Measurements from ENCODE around the gene TOMM20.

Gene TOMM20

GRCh38 chr1:235090406-235091069 is 38.1 kb downstream of the TOMM20 start:
- H3K4me3 ChIP-seq (ENCODE audit: low read length): no peak overlapping the region
- no peaks in the 10 kb centered on the region for H3F3A ChIP-seq (ENCODE audit: insufficient read depth, low read length)
- no peaks in the 10 kb centered on the region for H3K79me2 ChIP-seq (ENCODE audit: low read length)
- H3K27ac ChIP-seq (ENCODE audit: low read length): no peak overlapping the region
- H3K4me1 ChIP-seq (ENCODE audit: low read length): peaks cover 5% of the 10 kb centered on the region; the same call in 1 of the 2 replicates
- TF ChIP-seq EZH2 (optimal IDR thresholded peaks at IDR 0.05; ENCODE audit: low read depth, low read length) (no peak), EZH2phosphoT487 (IDR thresholded peaks at IDR 0.05; ENCODE audit: low read length) (no peak)
- TF ChIP-seq, protein P1, sequence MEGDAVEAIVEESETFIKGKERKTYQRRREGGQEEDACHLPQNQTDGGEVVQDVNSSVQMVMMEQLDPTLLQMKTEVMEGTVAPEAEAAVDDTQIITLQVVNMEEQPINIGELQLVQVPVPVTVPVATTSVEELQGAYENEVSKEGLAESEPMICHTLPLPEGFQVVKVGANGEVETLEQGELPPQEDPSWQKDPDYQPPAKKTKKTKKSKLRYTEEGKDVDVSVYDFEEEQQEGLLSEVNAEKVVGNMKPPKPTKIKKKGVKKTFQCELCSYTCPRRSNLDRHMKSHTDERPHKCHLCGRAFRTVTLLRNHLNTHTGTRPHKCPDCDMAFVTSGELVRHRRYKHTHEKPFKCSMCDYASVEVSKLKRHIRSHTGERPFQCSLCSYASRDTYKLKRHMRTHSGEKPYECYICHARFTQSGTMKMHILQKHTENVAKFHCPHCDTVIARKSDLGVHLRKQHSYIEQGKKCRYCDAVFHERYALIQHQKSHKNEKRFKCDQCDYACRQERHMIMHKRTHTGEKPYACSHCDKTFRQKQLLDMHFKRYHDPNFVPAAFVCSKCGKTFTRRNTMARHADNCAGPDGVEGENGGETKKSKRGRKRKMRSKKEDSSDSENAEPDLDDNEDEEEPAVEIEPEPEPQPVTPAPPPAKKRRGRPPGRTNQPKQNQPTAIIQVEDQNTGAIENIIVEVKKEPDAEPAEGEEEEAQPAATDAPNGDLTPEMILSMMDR (IDR thresholded peaks at IDR 0.05; ENCODE audit: low read length): no peak
- no peak overlapping the region for H3K9ac ChIP-seq (ENCODE audit: low read length)
- H3K36me3 ChIP-seq (replicated peaks; ENCODE audit: insufficient read depth, low read length): no peaks in the 10 kb centered on the region
- no peaks in the 10 kb centered on the region for H3K9me2 ChIP-seq (replicated peaks; ENCODE audit: insufficient read depth, low read length)
- H3K27me3 ChIP-seq (replicated peaks; ENCODE audit: insufficient read depth, low read length): no peaks in the 10 kb centered on the region
- no peaks in the 10 kb centered on the region for H4K20me1 ChIP-seq (ENCODE audit: insufficient read depth, low read length)
- no peaks in the 10 kb centered on the region for H3K9me3 ChIP-seq (replicated peaks; ENCODE audit: insufficient read depth, low read length)
- no peak overlapping the region for H2AFZ ChIP-seq (ENCODE audit: low read length)
- no peak for DNase-seq
- H3K4me2 ChIP-seq (ENCODE audit: low read depth, low read length): no peak overlapping the region

DNA sequence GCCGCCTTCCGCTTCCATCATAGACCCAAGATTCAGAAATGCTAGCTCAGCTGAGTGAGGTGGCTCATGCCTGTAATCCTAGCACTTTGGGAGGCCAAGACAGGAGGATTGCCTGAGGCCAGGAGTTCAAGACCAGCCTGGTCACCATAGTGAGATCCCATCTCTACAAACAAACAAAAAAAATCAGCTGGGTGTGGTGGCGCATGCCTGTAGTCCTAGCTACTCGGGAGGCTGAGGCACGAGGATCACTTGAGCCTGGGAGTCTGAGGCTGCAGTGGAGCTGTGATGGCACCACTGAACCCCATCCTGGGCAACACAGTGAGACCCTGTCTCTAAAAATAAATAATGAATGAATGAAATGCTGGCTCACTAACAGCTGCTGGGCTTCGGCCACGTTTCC is 39.7 kb downstream of the TOMM20 start:
- Histone ChIP-seq H3K4me3 (ENCODE audit: low read length) (no peak overlapping the region), H4K20me1 (ENCODE audit: insufficient read depth, low read length) (no peaks in the 10 kb centered on the region), H3F3A (ENCODE audit: insufficient read depth, low read length) (no peaks in the 10 kb centered on the region), H3K9ac (ENCODE audit: low read length) (no peak overlapping the region), H3K4me2 (ENCODE audit: low read depth, low read length) (no peak overlapping the region), H3K36me3 (replicated peaks; ENCODE audit: insufficient read depth, low read length) (no peaks in the 10 kb centered on the region), H3K9me3 (replicated peaks; ENCODE audit: insufficient read depth, low read length) (no peaks in the 10 kb centered on the region), H3K9me2 (replicated peaks; ENCODE audit: insufficient read depth, low read length) (no peaks in the 10 kb centered on the region), H2AFZ (ENCODE audit: low read length) (no peak overlapping the region), H3K27ac (ENCODE audit: low read length) (no peak overlapping the region), H3K27me3 (replicated peaks; ENCODE audit: insufficient read depth, low read length) (no peaks in the 10 kb centered on the region), H3K79me2 (ENCODE audit: low read length) (no peaks in the 10 kb centered on the region), H3K4me1 (ENCODE audit: low read length) (peaks cover 7% of the 10 kb centered on the region)
- DNase-seq: no peak
- TF ChIP-seq, protein P1 (IDR thresholded peaks at IDR 0.05; ENCODE audit: low read length): no peak
- no peak for TF ChIP-seq EZH2 (optimal IDR thresholded peaks at IDR 0.05; ENCODE audit: low read depth, low read length)
- TF ChIP-seq EZH2phosphoT487 (IDR thresholded peaks at IDR 0.05; ENCODE audit: low read length): no peak

DNA sequence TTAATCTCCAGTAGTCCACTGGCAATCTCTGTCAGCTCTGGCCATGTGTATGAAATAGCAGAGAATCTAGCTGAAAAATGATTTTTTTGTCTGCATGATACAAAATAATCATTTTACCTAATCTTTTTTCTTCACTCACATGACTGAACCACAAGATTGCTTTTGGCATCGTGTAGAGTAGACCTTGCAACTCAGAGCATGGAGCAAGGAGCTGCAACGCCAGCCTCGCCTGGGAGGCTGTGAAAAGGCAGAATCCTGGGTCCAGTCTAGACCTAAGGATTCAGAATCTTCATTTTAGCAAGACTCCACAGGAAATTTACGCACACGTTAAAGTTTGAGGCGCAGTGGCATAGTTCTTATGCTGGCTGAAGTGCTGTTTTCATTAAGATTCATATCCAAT is 40.2 kb downstream of the TOMM20 start:
- DNase-seq: no peak
- H3K27me3 ChIP-seq (replicated peaks; ENCODE audit: insufficient read depth, low read length): no peaks in the 10 kb centered on the region
- no peak for TF ChIP-seq EZH2phosphoT487 (IDR thresholded peaks at IDR 0.05; ENCODE audit: low read length)
- TF ChIP-seq EZH2 (optimal IDR thresholded peaks at IDR 0.05; ENCODE audit: low read depth, low read length): no peak
- TF ChIP-seq, protein P1 (IDR thresholded peaks at IDR 0.05; ENCODE audit: low read length): no peak
- H3K9ac ChIP-seq (ENCODE audit: low read length): no peak overlapping the region
- no peaks in the 10 kb centered on the region for H3K9me2 ChIP-seq (replicated peaks; ENCODE audit: insufficient read depth, low read length)
- peaks cover 1% of the 10 kb centered on the region; the same call in 1 of the 2 replicates for H3F3A ChIP-seq (ENCODE audit: insufficient read depth, low read length)
- H3K4me1 ChIP-seq (ENCODE audit: low read length): peaks cover 7% of the 10 kb centered on the region
- H3K4me2 ChIP-seq (ENCODE audit: low read depth, low read length): no peak overlapping the region
- no peaks in the 10 kb centered on the region for H3K9me3 ChIP-seq (replicated peaks; ENCODE audit: insufficient read depth, low read length)
- H4K20me1 ChIP-seq (ENCODE audit: insufficient read depth, low read length): no peaks in the 10 kb centered on the region
- H3K79me2 ChIP-seq (ENCODE audit: low read length): no peaks in the 10 kb centered on the region
- H2AFZ ChIP-seq (ENCODE audit: low read length): no peak overlapping the region
- H3K4me3 ChIP-seq (ENCODE audit: low read length): no peak overlapping the region
- H3K36me3 ChIP-seq (replicated peaks; ENCODE audit: insufficient read depth, low read length): no peaks in the 10 kb centered on the region
- no peak overlapping the region for H3K27ac ChIP-seq (ENCODE audit: low read length)
